HL-60 (cell line): ENCODE measurements around the gene PALLD.

Source experiments
- POLR2AphosphoS5 ChIP-seq: IDR thresholded peaks from 2 replicates; pipeline ENCODE4 v1.6.1; 2012; ENCODE audit warnings: low read depth
- TF ChIP-seq, protein P1 (sequence below): IDR thresholded peaks from one replicate; pipeline ENCODE4 v1.5.1; 2011; ENCODE audit warnings: low read length, control low read depth, inconsistent platforms; ENCODE audit not compliant: insufficient read depth
- TF ChIP-seq, protein P2 (sequence below): IDR thresholded peaks from 2 replicates; pipeline ENCODE4 v1.6.1; 2012; ENCODE audit warnings: low read depth; ENCODE audit not compliant: insufficient replicate concordance

DNA sequence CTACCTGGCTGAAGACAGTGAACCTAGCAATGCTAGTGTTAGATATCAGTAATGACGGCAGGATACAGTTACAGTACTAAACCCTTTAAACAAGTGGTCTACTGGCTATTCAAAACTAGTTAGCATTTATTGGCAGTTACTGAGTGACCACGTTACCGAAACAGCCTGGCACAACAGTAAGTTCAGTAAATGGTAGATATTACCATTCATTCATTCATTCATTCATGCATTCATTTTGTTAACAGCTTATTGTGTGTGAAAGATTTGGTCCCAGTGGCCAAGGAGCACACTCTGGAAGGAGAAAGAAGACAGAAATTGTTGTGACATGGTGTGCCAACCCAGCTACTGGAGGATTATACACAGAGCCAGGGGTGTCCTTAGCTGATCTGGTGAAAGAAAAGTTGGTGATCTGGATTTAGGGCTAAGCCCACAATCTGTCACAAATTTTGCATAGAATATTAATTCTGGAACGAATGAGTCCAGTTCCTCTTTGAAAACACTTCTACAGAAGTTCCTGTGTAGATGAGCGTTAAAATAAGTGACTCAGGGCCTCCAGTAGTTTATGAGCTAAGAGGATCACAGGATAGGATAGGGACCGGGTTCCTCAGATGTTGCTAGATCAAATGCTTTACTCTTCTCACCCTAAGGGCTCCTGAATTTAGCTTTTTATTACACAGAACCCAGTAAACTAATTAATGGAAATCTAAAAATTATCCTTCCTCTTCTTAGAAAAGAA, 334.1 kb downstream of the PALLD start:
- TF ChIP-seq, protein P1, sequence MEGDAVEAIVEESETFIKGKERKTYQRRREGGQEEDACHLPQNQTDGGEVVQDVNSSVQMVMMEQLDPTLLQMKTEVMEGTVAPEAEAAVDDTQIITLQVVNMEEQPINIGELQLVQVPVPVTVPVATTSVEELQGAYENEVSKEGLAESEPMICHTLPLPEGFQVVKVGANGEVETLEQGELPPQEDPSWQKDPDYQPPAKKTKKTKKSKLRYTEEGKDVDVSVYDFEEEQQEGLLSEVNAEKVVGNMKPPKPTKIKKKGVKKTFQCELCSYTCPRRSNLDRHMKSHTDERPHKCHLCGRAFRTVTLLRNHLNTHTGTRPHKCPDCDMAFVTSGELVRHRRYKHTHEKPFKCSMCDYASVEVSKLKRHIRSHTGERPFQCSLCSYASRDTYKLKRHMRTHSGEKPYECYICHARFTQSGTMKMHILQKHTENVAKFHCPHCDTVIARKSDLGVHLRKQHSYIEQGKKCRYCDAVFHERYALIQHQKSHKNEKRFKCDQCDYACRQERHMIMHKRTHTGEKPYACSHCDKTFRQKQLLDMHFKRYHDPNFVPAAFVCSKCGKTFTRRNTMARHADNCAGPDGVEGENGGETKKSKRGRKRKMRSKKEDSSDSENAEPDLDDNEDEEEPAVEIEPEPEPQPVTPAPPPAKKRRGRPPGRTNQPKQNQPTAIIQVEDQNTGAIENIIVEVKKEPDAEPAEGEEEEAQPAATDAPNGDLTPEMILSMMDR = no peak
- no peak for TF ChIP-seq POLR2AphosphoS5
- TF ChIP-seq, protein P2, sequence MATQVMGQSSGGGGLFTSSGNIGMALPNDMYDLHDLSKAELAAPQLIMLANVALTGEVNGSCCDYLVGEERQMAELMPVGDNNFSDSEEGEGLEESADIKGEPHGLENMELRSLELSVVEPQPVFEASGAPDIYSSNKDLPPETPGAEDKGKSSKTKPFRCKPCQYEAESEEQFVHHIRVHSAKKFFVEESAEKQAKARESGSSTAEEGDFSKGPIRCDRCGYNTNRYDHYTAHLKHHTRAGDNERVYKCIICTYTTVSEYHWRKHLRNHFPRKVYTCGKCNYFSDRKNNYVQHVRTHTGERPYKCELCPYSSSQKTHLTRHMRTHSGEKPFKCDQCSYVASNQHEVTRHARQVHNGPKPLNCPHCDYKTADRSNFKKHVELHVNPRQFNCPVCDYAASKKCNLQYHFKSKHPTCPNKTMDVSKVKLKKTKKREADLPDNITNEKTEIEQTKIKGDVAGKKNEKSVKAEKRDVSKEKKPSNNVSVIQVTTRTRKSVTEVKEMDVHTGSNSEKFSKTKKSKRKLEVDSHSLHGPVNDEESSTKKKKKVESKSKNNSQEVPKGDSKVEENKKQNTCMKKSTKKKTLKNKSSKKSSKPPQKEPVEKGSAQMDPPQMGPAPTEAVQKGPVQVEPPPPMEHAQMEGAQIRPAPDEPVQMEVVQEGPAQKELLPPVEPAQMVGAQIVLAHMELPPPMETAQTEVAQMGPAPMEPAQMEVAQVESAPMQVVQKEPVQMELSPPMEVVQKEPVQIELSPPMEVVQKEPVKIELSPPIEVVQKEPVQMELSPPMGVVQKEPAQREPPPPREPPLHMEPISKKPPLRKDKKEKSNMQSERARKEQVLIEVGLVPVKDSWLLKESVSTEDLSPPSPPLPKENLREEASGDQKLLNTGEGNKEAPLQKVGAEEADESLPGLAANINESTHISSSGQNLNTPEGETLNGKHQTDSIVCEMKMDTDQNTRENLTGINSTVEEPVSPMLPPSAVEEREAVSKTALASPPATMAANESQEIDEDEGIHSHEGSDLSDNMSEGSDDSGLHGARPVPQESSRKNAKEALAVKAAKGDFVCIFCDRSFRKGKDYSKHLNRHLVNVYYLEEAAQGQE = no peak
